Pancreas (tissue), 10 donors: ENCODE data around the gene ZNF738. TPM values are rescaled to one million over a fixed set of nuclear protein-coding genes. Genes with fewer than 3 reads are reported as not detected.
"Not testable (repeated sequence)": the region's sequence is repeated elsewhere in the genome, so short reads cannot be mapped to it uniquely, and the experiment has no call there.

Experiments
- ATAC-seq, 4 donors: fragments of 200-7000 bp; cut with Tn5 transposase; one replicate each; pipeline versions ENCODE4 v1.8.0 to v1.9.1; 2020; ENCODE audit warnings: mild to moderate bottlenecking in 4 of 4, moderate library complexity in 4 of 4
- DNase-seq, 6 donors: peaks; one replicate each; pipeline ENCODE4 v3.0.0-alpha.2; 2020
- FAIRE-seq: peaks from 2 replicates; lab custom pipeline; 2012; peaks lifted over from hg19 to GRCh38; lab: Jason Lieb, UNC
- H3K27ac ChIP-seq, 4 donors: fragments of 200-600 bp; sonication (generic); 1 replicate in 3 of 4; 2 replicates in 1 of 4; pipeline versions ENCODE4 v1.5.0 to v1.8.0; 2020
- H3K27me3 ChIP-seq, 4 donors: fragments of 200-600 bp; one replicate each; pipeline ENCODE4 v1.8.0; 2021
- H3K36me3 ChIP-seq, 3 donors: fragments of 200-600 bp; sonication (generic) in 1 of 3; one replicate each; pipeline versions ENCODE4 v1.5.0 to v1.8.0; 2020 to 2021
- H3K4me1 ChIP-seq, 3 donors: fragments of 200-600 bp; one replicate each; pipeline ENCODE4 v1.8.0; 2021
- H3K4me3 ChIP-seq, 4 donors: fragments of 200-600 bp; sonication (generic) in 2 of 4; one replicate each; pipeline versions ENCODE4 v1.5.0 to v1.8.0; 2020 to 2021
- H3K9me3 ChIP-seq, 4 donors: fragments of 200-600 bp; one replicate each; pipeline ENCODE4 v1.8.0; 2021
- WGBS, 2 donors: extraction: QIAGEN DNeasy Blood & Tissue Kit; methylation state at CpG; one replicate each; pipeline ENCODE4 v1.1.7; 2013; 5-methylcytosine and 5-hydroxymethylcytosine counted together
- intact Hi-C, 3 donors: fragments of 100-400 bp; cut with DNase I; formaldehyde crosslinking; loops; one replicate each; pipeline versions ENCODE4 v1.11.1 to v1.14.2; 2022
- polyA plus RNA-seq, 2 donors: library from polyadenylated mRNA; stranded (reverse); fragments of 200-250 nt; gene quantifications; one replicate each; pipeline ENCODE4 v1.2.3, GENCODE V29; 2013
- total RNA-seq, 6 donors: library from RNA; stranded (reverse); fragmentation: NEBNext Ultra II Directional in 4 of 6; extraction: Animal tissue kit (Norgen Biotek cat#: 25700) in 4 of 6; gene quantifications; one replicate each; pipeline versions ENCODE4 v1.2.1 to v1.2.4, GENCODE V29; 2021 to 2023
- TF ChIP-seq, protein P1 (sequence below), 4 donors: fragments of 200-600 bp; sonication (generic) in 3 of 4; IDR thresholded peaks; one replicate each; pipeline versions ENCODE4 v1.5.0 to v1.8.0; 2021; ENCODE audit warnings: antibody characterized with exemption in 4 of 4
- donor health status: healthy with polysubstance abuse.
- donor health status: DM: no; HTN: no; CAD: no; lungs with moderate emphysema.
- donor health status: DM: no; HTN: no; CAD: no.
- donor health status: control.
- donor health status: control.
- donor health status: Bipolar disorder and iron deficiency.
- donor health status: DM: yes; HTN: yes; CAD: no.
- donor health status: DM: no; HTN: no; CAD: no.
- donor health status: DM: no; HTN: no; CAD: no.
- donor health status: DM: yes; HTN: yes; CAD: no.

Gene ZNF738
- total and polyA plus RNA-seq, 8 donors, result 1.4 to 5.0 (median 2.5) TPM

DNA sequence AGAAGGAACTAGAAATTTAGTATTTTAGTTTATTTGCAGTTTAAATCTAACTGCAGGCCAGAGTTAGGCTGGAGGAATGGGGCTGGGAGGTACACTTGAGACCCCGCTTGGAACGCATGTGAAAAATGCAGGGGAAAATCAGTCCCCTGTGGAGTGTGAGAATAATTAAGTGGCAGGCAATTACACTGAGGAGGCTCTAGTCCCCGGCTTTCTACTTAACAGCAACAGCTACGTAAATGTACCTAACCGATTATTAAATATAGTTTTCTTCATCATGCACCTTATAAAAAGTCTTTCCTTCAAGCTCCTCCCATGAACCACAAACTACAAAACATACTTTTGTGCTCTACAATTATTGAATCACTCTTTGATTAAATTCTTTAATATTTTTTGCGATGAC lies 30.4 kb upstream of the ZNF738 start:
- Histone ChIP-seq H3K4me1 (peaks cover 0 to 11% (median 0%) of the 10 kb centered on the region in 3 donors), H3K4me3 (peak overlapping the region; percentile 57 to 79 (median 68)), H3K27ac (peak overlapping the region; percentile 92 to 97 (median 94)), H3K36me3 (no peaks in the 10 kb centered on the region), H3K27me3 (no peaks in the 10 kb centered on the region), H3K9me3 (no peaks in the 10 kb centered on the region)
- ATAC-seq (peak; percentile 18 to 50 (median 36)), FAIRE-seq (no peak), DNase-seq (no peak)
- intact Hi-C loops, result no loop called here
- TF ChIP-seq, protein P1, sequence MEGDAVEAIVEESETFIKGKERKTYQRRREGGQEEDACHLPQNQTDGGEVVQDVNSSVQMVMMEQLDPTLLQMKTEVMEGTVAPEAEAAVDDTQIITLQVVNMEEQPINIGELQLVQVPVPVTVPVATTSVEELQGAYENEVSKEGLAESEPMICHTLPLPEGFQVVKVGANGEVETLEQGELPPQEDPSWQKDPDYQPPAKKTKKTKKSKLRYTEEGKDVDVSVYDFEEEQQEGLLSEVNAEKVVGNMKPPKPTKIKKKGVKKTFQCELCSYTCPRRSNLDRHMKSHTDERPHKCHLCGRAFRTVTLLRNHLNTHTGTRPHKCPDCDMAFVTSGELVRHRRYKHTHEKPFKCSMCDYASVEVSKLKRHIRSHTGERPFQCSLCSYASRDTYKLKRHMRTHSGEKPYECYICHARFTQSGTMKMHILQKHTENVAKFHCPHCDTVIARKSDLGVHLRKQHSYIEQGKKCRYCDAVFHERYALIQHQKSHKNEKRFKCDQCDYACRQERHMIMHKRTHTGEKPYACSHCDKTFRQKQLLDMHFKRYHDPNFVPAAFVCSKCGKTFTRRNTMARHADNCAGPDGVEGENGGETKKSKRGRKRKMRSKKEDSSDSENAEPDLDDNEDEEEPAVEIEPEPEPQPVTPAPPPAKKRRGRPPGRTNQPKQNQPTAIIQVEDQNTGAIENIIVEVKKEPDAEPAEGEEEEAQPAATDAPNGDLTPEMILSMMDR (IDR thresholded peaks at IDR 0.05), result no peak
- WGBS, 2 donors, result 2 to 4% methylated on average over 6 of the region's 6 CpGs

DNA sequence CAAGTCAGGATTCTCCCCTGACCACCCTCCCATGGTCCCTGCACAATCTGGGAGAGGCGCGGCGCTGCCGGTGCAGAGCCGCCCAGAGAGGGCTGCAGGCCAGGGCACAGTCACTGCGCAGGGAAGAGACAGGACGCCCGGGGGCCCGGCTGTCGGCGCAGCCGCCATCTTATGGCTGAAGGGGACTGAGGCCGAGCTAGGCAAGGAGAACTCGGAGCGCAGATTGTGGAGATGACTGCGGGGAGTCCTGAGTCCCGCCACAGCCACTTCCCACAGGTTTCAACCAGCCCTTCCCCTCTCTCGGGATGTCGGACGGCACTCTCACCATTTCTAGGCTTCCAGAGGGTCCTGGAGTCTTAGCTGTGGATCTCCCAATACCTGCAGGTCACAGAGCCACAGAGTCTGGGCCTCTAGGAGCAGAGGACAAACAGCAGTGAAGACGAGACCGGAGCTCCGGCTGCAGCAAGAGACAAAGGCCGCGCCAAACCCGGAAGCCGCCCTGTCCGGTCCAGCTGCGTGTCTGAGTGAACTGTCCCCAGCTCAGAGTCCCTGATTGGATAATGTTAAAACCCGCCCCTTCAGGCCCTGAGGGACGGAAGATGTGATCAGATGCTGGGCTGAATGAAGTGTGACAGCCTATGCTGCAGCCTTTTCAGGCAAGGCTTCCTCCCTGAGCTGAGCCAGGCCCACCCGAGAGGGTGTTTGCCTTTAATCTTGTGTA lies 29.8 kb upstream of the ZNF738 start, which contains the start of gene ZNF708:
Gene ZNF708 (minus strand): TSS at position 526 of the 721 bp plus-strand sequence. CDS start 198 bp downstream, at position 328.
- DNase-seq, result peak; percentile 81 to 92 (median 86)
- H3K36me3 ChIP-seq, result no peaks in the 10 kb centered on the region
- peak within 1 kb of the TSS; percentile 92 to 97 (median 94) for H3K27ac ChIP-seq
- no peaks in the 10 kb centered on the region for H3K9me3 ChIP-seq
- H3K27me3 ChIP-seq, result no peaks in the 10 kb centered on the region
- no peak for FAIRE-seq
- H3K4me1 ChIP-seq, result peaks cover 0 to 11% (median 0%) of the 10 kb centered on the region in 3 donors
- intact Hi-C loops, result no loop called here
- 0% methylated on average over 28 to 32 of the region's 32 CpGs for WGBS, 2 donors
- H3K4me3 ChIP-seq, result peak within 1 kb of the TSS; percentile 57 to 79 (median 68)
- ATAC-seq, result peak; percentile 99 to 100 (median 100)
- TF ChIP-seq, protein P1 (IDR thresholded peaks at IDR 0.05), result no peak

DNA sequence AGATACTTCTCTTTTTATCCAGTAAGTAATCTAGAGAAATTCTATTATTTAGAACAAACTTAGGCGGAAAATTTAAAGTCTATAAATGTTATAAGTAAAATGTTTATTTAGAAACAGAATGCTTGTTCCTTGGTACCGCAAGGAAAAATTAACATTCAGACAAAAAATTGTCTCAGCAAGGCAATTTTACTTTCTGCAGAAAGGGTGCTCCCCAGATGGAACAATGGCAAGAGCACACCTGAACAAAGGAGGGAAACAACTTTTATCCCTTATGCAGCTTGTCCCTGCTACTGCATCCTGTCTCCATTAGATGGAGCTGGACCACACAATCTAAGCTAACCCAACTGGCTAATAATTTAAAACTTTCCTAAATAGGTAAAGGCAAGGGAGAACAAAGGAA lies 23.1 kb upstream of the ZNF738 start:
- FAIRE-seq (no peak), ATAC-seq (no peak), DNase-seq (no peak)
- intact Hi-C loops, result no loop called here
- TF ChIP-seq, protein P1 (IDR thresholded peaks at IDR 0.05), result no peak
- Histone ChIP-seq H3K9me3 (no peaks in the 10 kb centered on the region), H3K4me3 (no peak overlapping the region), H3K4me1 (no peaks in the 10 kb centered on the region), H3K27me3 (no peaks in the 10 kb centered on the region), H3K27ac (no peak overlapping the region), H3K36me3 (no peaks in the 10 kb centered on the region)
- WGBS, 2 donors, result 49 to 67% methylated on average over 2 of the region's 2 CpGs

DNA sequence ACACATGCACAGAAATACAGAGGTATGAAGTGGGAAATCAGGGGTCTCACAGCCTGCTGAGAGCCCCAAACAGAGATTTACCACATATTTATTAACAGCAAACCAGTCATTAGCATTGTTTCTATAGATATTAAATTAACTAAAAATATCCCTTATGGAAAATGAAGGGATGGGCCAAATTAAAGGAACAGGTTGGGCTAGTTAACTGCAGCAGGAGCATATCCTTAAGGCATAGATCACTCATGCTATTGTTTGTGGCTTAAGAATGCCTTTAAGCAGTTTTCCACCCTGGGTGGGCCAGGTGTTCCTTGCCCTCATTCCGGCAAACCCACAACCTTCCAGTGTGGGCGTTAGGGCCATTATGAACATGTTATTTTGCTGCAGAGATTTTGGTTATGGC lies 14.0 kb upstream of the ZNF738 start:
- DNase-seq, H3K4me3 ChIP-seq, ATAC-seq, H3K4me1 ChIP-seq, H3K9me3 ChIP-seq, intact Hi-C loops, FAIRE-seq, H3K27ac ChIP-seq, H3K27me3 ChIP-seq, H3K36me3 ChIP-seq: not testable (repeated sequence)
- 46 to 72% methylated on average over 2 of the region's 2 CpGs for WGBS, 2 donors

DNA sequence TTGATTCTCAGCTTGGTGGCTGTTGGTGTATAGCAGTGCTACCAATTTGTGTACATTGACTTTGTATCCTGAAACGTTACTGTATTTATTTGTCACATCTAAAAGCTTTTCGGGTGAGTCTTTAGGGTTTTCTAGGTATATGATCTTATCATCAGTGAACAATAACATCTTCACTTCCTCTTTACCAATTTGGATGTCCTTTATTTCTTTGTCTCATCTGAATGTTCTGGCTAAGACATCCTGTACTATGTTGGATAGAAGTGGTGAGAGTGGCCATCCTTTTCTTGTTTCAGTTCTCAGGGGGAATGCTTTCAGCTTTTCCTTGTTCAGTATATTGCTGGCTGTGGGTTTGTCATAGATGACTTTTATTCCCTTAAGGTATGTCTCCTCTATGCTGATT lies 6.0 kb upstream of the ZNF738 start:
- FAIRE-seq (no peak), ATAC-seq (no peak), DNase-seq (no peak)
- intact Hi-C loops, result no loop called here
- TF ChIP-seq, protein P1 (IDR thresholded peaks at IDR 0.05), result no peak
- H3K9me3 ChIP-seq, result no peaks in the 10 kb centered on the region
- no peaks in the 10 kb centered on the region for H3K27me3 ChIP-seq
- H3K4me3 ChIP-seq, result no peak overlapping the region
- no peaks in the 10 kb centered on the region for H3K36me3 ChIP-seq
- no peaks in the 10 kb centered on the region for H3K4me1 ChIP-seq
- WGBS, 2 donors, result 33 to 74% methylated on average over 2 of the region's 2 CpGs
- H3K27ac ChIP-seq, result no peak overlapping the region
